ENCODE data around the gene CDC34.

The CDC34 gene

GRCh38 chr19:501646-502045 is 29.9 kb upstream of the CDC34 start:
- Histone ChIP-seq H3K27me3 (peaks cover 38% of the 10 kb centered on the region), H3K4me1 (ENCODE audit: control insufficient read depth in 1 of 2, insufficient read depth in 1 of 2, low read depth in 1 of 2, low read length in 1 of 2) (peaks cover 59 to 72% of the 10 kb centered on the region in 2 experiments), H3K4me3 (ENCODE audit: low read depth in 1 of 2, low read length in 1 of 2) (peak overlapping the region in 1 of 2 experiments; percentile 49), H3K36me3 (no peaks in the 10 kb centered on the region), H3K9me3 (no peaks in the 10 kb centered on the region), H3K27ac (peak overlapping the region; percentile 99)
- no peak for TF ChIP-seq CTCF (IDR thresholded peaks at IDR 0.05)

GRCh38 chr19:504616-505015 is 26.9 kb upstream of the CDC34 start:
- Histone ChIP-seq H3K27ac (peak overlapping the region; percentile 98), H3K27me3 (peaks cover 9% of the 10 kb centered on the region), H3K4me3 (ENCODE audit: low read depth in 1 of 2, low read length in 1 of 2) (no peak overlapping the region), H3K4me1 (ENCODE audit: control insufficient read depth in 1 of 2, insufficient read depth in 1 of 2, low read depth in 1 of 2, low read length in 1 of 2) (peaks cover 62 to 68% of the 10 kb centered on the region in 2 experiments), H3K9me3 (no peaks in the 10 kb centered on the region), H3K36me3 (no peaks in the 10 kb centered on the region)
- no peak for TF ChIP-seq CTCF (IDR thresholded peaks at IDR 0.05)

- peak; percentile 99 for TF ChIP-seq CTCF (IDR thresholded peaks at IDR 0.05)
- Histone ChIP-seq H3K36me3 (no peaks in the 10 kb centered on the region), H3K4me1 (ENCODE audit: control insufficient read depth in 1 of 2, insufficient read depth in 1 of 2, low read depth in 1 of 2, low read length in 1 of 2) (peaks cover 67 to 71% of the 10 kb centered on the region in 2 experiments), H3K4me3 (ENCODE audit: low read depth in 1 of 2, low read length in 1 of 2) (peak overlapping the region; percentile 99 to 100), H3K27me3 (peaks cover 7% of the 10 kb centered on the region), H3K27ac (peak overlapping the region; percentile 98), H3K9me3 (no peaks in the 10 kb centered on the region)
Measured at GRCh38 chr19:506404-507285, 24.9 kb upstream of the CDC34 start.

- Histone ChIP-seq H3K36me3 (no peaks in the 10 kb centered on the region), H3K27me3 (peaks cover 11% of the 10 kb centered on the region), H3K4me1 (ENCODE audit: control insufficient read depth in 1 of 2, insufficient read depth in 1 of 2, low read depth in 1 of 2, low read length in 1 of 2) (peaks cover 59 to 62% of the 10 kb centered on the region in 2 experiments), H3K9me3 (no peaks in the 10 kb centered on the region), H3K4me3 (ENCODE audit: low read depth in 1 of 2, low read length in 1 of 2) (peak within 1 kb of the TSS; percentile 99 to 100), H3K27ac (peak within 1 kb of the TSS; percentile 98)
- peak; percentile 65 for TF ChIP-seq CTCF (IDR thresholded peaks at IDR 0.05)
Measured at GRCh38 chr19:507286-508203, 24.0 kb upstream of the CDC34 start, which contains the start of gene TPGS1. TPGS1 (plus strand) TSS chr19:507497; CDS start chr19:507507, 10 bp downstream.
